Tibial nerve (tissue), 3 donors: ENCODE results near the gene RAB34.

ENCODE experiments used
- CTCF ChIP-seq, 5 experiments: fragments of 200-600 bp in 3 of 5; fragments of 450-650 bp in 2 of 5; sonication (generic) in 3 of 5; IDR thresholded peaks; one replicate each; pipeline ENCODE4 v1.5.1; 2016 to 2019; ENCODE audit warnings: antibody characterized with exemption in 5 of 5, mild to moderate bottlenecking in 3 of 5, moderate library complexity in 2 of 5
- POLR2A ChIP-seq, 2 donors: fragments of 450-650 bp; IDR thresholded peaks; one replicate each; pipeline ENCODE4 v1.6.1; 2017; ENCODE audit warnings: antibody characterized with exemption in 2 of 2, mild to moderate bottlenecking in 2 of 2, moderate library complexity in 2 of 2

DNA sequence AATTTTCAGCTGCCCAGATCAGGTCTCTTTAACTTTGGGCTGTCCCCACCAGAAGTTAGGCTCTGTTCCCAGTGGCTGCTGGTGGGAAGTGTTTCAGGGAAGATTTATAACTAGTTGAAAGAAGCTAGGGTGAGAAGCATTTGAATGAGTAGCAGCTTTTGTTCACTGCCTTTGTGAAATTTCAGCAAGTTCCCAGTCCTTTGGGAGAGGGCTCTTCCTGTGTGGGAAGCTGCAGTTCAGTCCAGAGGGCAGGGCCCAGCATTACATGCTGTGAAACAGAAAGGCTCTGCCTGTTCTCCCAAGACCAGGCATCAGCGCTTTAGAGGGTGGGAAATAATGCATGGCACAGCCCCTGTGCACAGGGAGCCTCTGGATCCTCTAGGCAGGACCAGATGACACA lies 23.8 kb downstream of the RAB34 start:
- TF ChIP-seq CTCF (IDR thresholded peaks at IDR 0.05) (no peak), POLR2A (IDR thresholded peaks at IDR 0.05) (no peak)
